K562 (cell line): ENCODE data around the gene ICAM3. TPM values are rescaled to one million over a fixed set of nuclear protein-coding genes. Genes with fewer than 3 reads are reported as not detected.

Experiments
- ARID1B ChIP-seq: fragments of 450-650 bp; IDR thresholded peaks from 2 replicates; pipeline ENCODE4 v1.6.1; 2016; ENCODE audit warnings: antibody characterized with exemption, mild to moderate bottlenecking, inconsistent platforms
- CBX3 ChIP-seq, 2 experiments: IDR thresholded peaks; 1 replicate in 1 of 2; 2 replicates in 1 of 2; pipeline ENCODE4 v1.6.1; 2012; ENCODE audit warnings: inconsistent platforms in 2 of 2, low read length in 2 of 2, borderline replicate concordance in 1 of 2, control low read depth in 1 of 2
- CCNT2 ChIP-seq: IDR thresholded peaks from 2 replicates; pipeline ENCODE4 v1.6.1; 2011; ENCODE audit warnings: borderline replicate concordance, low read depth, mild to moderate bottlenecking, moderate library complexity, mixed read lengths, low read length; ENCODE audit not compliant: insufficient read length; ENCODE audit errors: extremely low read depth
- CHCHD3 ChIP-seq: fragments of 250-450 bp; sonication (Bioruptor Pico); IDR thresholded peaks from 2 replicates; pipeline ENCODE4 v2.1.2; 2022; ENCODE audit warnings: mild to moderate bottlenecking
- GATAD2A ChIP-seq: fragments of 450-650 bp; IDR thresholded peaks from 2 replicates; pipeline ENCODE4 v1.6.1; 2017
- GATAD2B ChIP-seq: fragments of 450-650 bp; IDR thresholded peaks from 2 replicates; pipeline ENCODE4 v1.6.1; 2017; ENCODE audit warnings: mild to moderate bottlenecking, borderline replicate concordance
- JUN ChIP-seq, 2 experiments: sonication (generic) in 1 of 2; formaldehyde crosslinking in 1 of 2; IDR thresholded peaks; 2 replicates each; pipeline versions ENCODE4 v1.6.1 to v1.8.0; 2012 to 2022; ENCODE audit warnings: borderline replicate concordance in 2 of 2, mild to moderate bottlenecking in 2 of 2, improper control_type of control experiment in 1 of 2, low read depth in 1 of 2, low read length in 1 of 2, missing genetic modification reagents in 1 of 2
- L3MBTL2 ChIP-seq: fragments of 450-650 bp; IDR thresholded peaks from 2 replicates; pipeline ENCODE4 v1.6.1; 2016; ENCODE audit warnings: mild to moderate bottlenecking, moderate library complexity
- NCOA4 ChIP-seq: fragments of 450-650 bp; IDR thresholded peaks from 2 replicates; pipeline ENCODE4 v1.6.1; 2018; ENCODE audit warnings: mild to moderate bottlenecking; ENCODE audit not compliant: partially characterized antibody
- NFIX ChIP-seq: fragments of 250-450 bp; sonication (Bioruptor Pico); IDR thresholded peaks from 2 replicates; pipeline ENCODE4 v1.4.0; 2020; ENCODE audit warnings: low read depth, mild to moderate bottlenecking, moderate library complexity
- PHTF2 ChIP-seq: fragments of 250-450 bp; sonication (Bioruptor Pico); IDR thresholded peaks from 2 replicates; pipeline ENCODE4 v1.5.0; 2021; ENCODE audit warnings: mild to moderate bottlenecking
- PML ChIP-seq: IDR thresholded peaks from 2 replicates; pipeline ENCODE4 v1.6.1; 2012; ENCODE audit warnings: low read length, inconsistent platforms
- RAD51 ChIP-seq: fragments of 450-650 bp; IDR thresholded peaks from 2 replicates; pipeline ENCODE4 v1.7.1; 2016; ENCODE audit warnings: low read depth, mild to moderate bottlenecking, borderline replicate concordance
- RBBP5 ChIP-seq: fragments of 200-600 bp; sonication (generic); IDR thresholded peaks from 2 replicates; pipeline ENCODE4 v1.6.1; 2012; ENCODE audit warnings: borderline replicate concordance, mild to moderate bottlenecking, low read length, control low read depth, inconsistent platforms; ENCODE audit not compliant: insufficient read depth, poor library complexity, severe bottlenecking
- ZNF778 ChIP-seq: fragments of 450-650 bp; formaldehyde crosslinking; IDR thresholded peaks from 2 replicates; pipeline ENCODE4 v1.4.0; 2020; ENCODE audit warnings: mild to moderate bottlenecking, moderate library complexity
- polyA plus RNA-seq, 8 experiments: library from polyadenylated mRNA; depleted of rRNA in 4 of 8; stranded (reverse) in 5 of 8; unstranded in 3 of 8; fragments of >200 nt; fragmentation: Nextera tagmentation in 2 of 8; fragmentation: Illumina TruSeq in 1 of 8; extraction: Ambion mirVana in 2 of 8; extraction: Trizol in 1 of 8; gene quantifications; 2 replicates each; pipeline versions ENCODE4 v1.2.1 to v1.2.3, GENCODE V29; 2011 to 2014; ENCODE audit warnings: inconsistent platforms in 1 of 8, missing spikeins in 1 of 8
- total RNA-seq, 7 experiments: library from RNA; depleted of rRNA in 6 of 7; stranded (reverse); fragments of >200 nt in 6 of 7; fragmentation: Illumina TruSeq in 2 of 7; extraction: Trizol in 2 of 7; gene quantifications; 2 replicates each; pipeline versions ENCODE4 v1.2.1 to v1.2.3, GENCODE V29; 2011 to 2021; ENCODE audit warnings: low replicate concordance in 1 of 7
- TF ChIP-seq, protein P1 (sequence below): sonication (generic); formaldehyde crosslinking; IDR thresholded peaks from 2 replicates; pipeline ENCODE4 v1.8.0; 2022; ENCODE audit warnings: missing genetic modification reagents, mild to moderate bottlenecking, borderline replicate concordance
- TF ChIP-seq, protein P2 (sequence below): fragments of 450-650 bp; IDR thresholded peaks from 2 replicates; pipeline ENCODE4 v1.7.1; 2018; ENCODE audit warnings: mild to moderate bottlenecking, low read depth; ENCODE audit not compliant: partially characterized antibody
- TF ChIP-seq, protein P3 (sequence below), 2 experiments: IDR thresholded peaks; 2 replicates each; pipeline ENCODE4 v1.6.1; 2012; ENCODE audit warnings: improper control_type of control experiment in 2 of 2, low read depth in 2 of 2, low read length in 2 of 2, borderline replicate concordance in 1 of 2

The ICAM3 gene
- total and polyA plus RNA-seq, 9 of the 15 experiments (the other 6 are each of a cell fraction or from before 2014, with no cell fraction given) = 6.5 to 39.5 (median 24.2) TPM

DNA sequence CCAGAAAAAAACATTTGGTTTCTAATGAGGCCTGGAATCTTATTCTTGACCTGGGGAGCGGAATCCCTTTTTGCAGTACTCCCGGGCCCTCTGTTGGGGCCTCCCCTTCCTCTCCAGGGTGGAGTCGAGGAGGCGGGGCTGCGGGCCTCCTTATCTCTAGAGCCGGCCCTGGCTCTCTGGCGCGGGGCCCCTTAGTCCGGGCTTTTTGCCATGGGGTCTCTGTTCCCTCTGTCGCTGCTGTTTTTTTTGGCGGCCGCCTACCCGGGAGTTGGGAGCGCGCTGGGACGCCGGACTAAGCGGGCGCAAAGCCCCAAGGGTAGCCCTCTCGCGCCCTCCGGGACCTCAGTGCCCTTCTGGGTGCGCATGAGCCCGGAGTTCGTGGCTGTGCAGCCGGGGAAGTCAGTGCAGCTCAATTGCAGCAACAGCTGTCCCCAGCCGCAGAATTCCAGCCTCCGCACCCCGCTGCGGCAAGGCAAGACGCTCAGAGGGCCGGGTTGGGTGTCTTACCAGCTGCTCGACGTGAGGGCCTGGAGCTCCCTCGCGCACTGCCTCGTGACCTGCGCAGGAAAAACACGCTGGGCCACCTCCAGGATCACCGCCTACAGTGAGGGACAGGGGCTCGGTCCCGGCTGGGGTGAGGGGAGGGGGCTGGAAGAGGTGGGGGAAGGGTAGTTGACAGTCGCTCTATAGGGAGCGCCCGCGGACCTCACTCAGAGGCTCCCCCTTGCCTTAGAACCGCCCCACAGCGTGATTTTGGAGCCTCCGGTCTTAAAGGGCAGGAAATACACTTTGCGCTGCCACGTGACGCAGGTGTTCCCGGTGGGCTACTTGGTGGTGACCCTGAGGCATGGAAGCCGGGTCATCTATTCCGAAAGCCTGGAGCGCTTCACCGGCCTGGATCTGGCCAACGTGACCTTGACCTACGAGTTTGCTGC lies 52.4 kb downstream of the ICAM3 start, which contains the start of gene ICAM4 (continued):
- TF ChIP-seq ZNF778 (CRISPR knock-in tag) (no peak), CBX3 (IDR thresholded peaks at IDR 0.05; ENCODE audit: borderline replicate concordance in 1 of 2, low read length in 2 of 2) (peak in 1 of 2 experiments; percentile 74; a peak in 1 of 3 replicates), CCNT2 (peak; percentile 90), L3MBTL2 (peak; percentile 58; the same call in 1 of the 2 replicates), NFIX (CRISPR knock-in tag) (peak; percentile 9; the same call in 1 of the 2 replicates), PHTF2 (CRISPR knock-in tag) (peak; percentile 21; the same call in 1 of the 2 replicates), NCOA4 (no peak), GATAD2B (no peak; the same call in 1 of the 2 replicates), PML (no peak; the same call in none of the 2 replicates), ARID1B (peak; percentile 75), RAD51 (peak; percentile 73), JUN (IDR thresholded peaks at IDR 0.05; ENCODE audit: borderline replicate concordance, low read depth, low read length) (no peak), JUN (CRISPR knock-in tag; IDR thresholded peaks at IDR 0.05; ENCODE audit: borderline replicate concordance) (peak; percentile 26; the same call in 1 of the 2 replicates), CHCHD3 (CRISPR knock-in tag) (no peak), GATAD2A (0 out of 2 replicates have a peak, but pooled peaks have one; percentile 27), RBBP5 (peak; percentile 31)
- TF ChIP-seq, protein P1, sequence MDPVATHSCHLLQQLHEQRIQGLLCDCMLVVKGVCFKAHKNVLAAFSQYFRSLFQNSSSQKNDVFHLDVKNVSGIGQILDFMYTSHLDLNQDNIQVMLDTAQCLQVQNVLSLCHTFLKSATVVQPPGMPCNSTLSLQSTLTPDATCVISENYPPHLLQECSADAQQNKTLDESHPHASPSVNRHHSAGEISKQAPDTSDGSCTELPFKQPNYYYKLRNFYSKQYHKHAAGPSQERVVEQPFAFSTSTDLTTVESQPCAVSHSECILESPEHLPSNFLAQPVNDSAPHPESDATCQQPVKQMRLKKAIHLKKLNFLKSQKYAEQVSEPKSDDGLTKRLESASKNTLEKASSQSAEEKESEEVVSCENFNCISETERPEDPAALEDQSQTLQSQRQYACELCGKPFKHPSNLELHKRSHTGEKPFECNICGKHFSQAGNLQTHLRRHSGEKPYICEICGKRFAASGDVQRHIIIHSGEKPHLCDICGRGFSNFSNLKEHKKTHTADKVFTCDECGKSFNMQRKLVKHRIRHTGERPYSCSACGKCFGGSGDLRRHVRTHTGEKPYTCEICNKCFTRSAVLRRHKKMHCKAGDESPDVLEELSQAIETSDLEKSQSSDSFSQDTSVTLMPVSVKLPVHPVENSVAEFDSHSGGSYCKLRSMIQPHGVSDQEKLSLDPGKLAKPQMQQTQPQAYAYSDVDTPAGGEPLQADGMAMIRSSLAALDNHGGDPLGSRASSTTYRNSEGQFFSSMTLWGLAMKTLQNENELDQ (CRISPR knock-in tag) = 0 out of 2 replicates have a peak, but pooled peaks have one; percentile 37
- TF ChIP-seq, protein P2, sequence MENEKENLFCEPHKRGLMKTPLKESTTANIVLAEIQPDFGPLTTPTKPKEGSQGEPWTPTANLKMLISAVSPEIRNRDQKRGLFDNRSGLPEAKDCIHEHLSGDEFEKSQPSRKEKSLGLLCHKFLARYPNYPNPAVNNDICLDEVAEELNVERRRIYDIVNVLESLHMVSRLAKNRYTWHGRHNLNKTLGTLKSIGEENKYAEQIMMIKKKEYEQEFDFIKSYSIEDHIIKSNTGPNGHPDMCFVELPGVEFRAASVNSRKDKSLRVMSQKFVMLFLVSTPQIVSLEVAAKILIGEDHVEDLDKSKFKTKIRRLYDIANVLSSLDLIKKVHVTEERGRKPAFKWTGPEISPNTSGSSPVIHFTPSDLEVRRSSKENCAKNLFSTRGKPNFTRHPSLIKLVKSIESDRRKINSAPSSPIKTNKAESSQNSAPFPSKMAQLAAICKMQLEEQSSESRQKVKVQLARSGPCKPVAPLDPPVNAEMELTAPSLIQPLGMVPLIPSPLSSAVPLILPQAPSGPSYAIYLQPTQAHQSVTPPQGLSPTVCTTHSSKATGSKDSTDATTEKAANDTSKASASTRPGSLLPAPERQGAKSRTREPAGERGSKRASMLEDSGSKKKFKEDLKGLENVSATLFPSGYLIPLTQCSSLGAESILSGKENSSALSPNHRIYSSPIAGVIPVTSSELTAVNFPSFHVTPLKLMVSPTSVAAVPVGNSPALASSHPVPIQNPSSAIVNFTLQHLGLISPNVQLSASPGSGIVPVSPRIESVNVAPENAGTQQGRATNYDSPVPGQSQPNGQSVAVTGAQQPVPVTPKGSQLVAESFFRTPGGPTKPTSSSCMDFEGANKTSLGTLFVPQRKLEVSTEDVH = peak; percentile 50
- TF ChIP-seq, protein P3, sequence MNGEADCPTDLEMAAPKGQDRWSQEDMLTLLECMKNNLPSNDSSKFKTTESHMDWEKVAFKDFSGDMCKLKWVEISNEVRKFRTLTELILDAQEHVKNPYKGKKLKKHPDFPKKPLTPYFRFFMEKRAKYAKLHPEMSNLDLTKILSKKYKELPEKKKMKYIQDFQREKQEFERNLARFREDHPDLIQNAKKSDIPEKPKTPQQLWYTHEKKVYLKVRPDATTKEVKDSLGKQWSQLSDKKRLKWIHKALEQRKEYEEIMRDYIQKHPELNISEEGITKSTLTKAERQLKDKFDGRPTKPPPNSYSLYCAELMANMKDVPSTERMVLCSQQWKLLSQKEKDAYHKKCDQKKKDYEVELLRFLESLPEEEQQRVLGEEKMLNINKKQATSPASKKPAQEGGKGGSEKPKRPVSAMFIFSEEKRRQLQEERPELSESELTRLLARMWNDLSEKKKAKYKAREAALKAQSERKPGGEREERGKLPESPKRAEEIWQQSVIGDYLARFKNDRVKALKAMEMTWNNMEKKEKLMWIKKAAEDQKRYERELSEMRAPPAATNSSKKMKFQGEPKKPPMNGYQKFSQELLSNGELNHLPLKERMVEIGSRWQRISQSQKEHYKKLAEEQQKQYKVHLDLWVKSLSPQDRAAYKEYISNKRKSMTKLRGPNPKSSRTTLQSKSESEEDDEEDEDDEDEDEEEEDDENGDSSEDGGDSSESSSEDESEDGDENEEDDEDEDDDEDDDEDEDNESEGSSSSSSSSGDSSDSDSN (IDR thresholded peaks at IDR 0.05; ENCODE audit: borderline replicate concordance in 1 of 2, low read depth in 2 of 2, low read length in 2 of 2) = peak; percentile 16 to 60; a peak in 3 of 4 replicates
